HepG2 (cell line): Measurements from ENCODE around the gene SMIM22. TPM values are rescaled to one million over a fixed set of nuclear protein-coding genes. Genes with fewer than 3 reads are reported as not detected.

Source experiments
- ESRRA ChIP-seq: sonication (generic); formaldehyde crosslinking; IDR thresholded peaks from 2 replicates; pipeline ENCODE4 v1.5.1; 2020; ENCODE audit warnings: mild to moderate bottlenecking, low read depth, missing genetic modification reagents
- GABPB1 ChIP-seq: IDR thresholded peaks from 2 replicates; pipeline ENCODE4 v1.6.1; 2016; ENCODE audit warnings: mild to moderate bottlenecking, missing genetic modification reagents, moderate library complexity, missing compliant biosample characterization
- KLF11 ChIP-seq: IDR thresholded peaks from 2 replicates; pipeline ENCODE4 v1.6.1; 2016; ENCODE audit warnings: missing compliant biosample characterization
- MAFG ChIP-seq: sonication (generic); formaldehyde crosslinking; IDR thresholded peaks from 2 replicates; pipeline ENCODE4 v1.5.1; 2020; ENCODE audit warnings: mild to moderate bottlenecking, missing genetic modification reagents
- MEIS1 ChIP-seq: sonication (generic); formaldehyde crosslinking; IDR thresholded peaks from 2 replicates; pipeline ENCODE4 v1.9.0; 2021; ENCODE audit warnings: mild to moderate bottlenecking, missing genetic modification reagents, moderate library complexity, borderline replicate concordance
- NR2C2 ChIP-seq: sonication (generic); formaldehyde crosslinking; IDR thresholded peaks from 2 replicates; pipeline ENCODE4 v1.4.0; 2020; ENCODE audit warnings: missing genetic modification reagents, mild to moderate bottlenecking, moderate library complexity, borderline replicate concordance
- PCBP2 ChIP-seq: fragments of 200-400 bp; formaldehyde crosslinking; optimal IDR thresholded peaks from 2 replicates; pipeline ENCODE3; 2018; ENCODE audit warnings: low read length, low read depth; ENCODE audit not compliant: poor library complexity, severe bottlenecking
- RCOR2 ChIP-seq: IDR thresholded peaks from 2 replicates; pipeline ENCODE4 v1.6.1; 2016; ENCODE audit warnings: missing biosample characterization, missing genetic modification reagents
- SATB2 ChIP-seq: sonication (generic); formaldehyde crosslinking; IDR thresholded peaks from 2 replicates; pipeline ENCODE4 v1.5.0; 2020; ENCODE audit warnings: missing genetic modification reagents
- SP2 ChIP-seq: sonication (generic); formaldehyde crosslinking; IDR thresholded peaks from 2 replicates; pipeline ENCODE4 v1.5.1; 2020; ENCODE audit warnings: mild to moderate bottlenecking, missing genetic modification reagents
- YY1 ChIP-seq: IDR thresholded peaks from 2 replicates; pipeline ENCODE4 v1.6.1; 2011; ENCODE audit warnings: low read length, low read depth, moderate library complexity, mild to moderate bottlenecking; ENCODE audit not compliant: insufficient read depth, insufficient replicate concordance
- ZNF230 ChIP-seq: sonication (generic); formaldehyde crosslinking; IDR thresholded peaks from 2 replicates; pipeline ENCODE4 v1.4.0; 2020; ENCODE audit warnings: mild to moderate bottlenecking, missing genetic modification reagents
- ZNF234 ChIP-seq: sonication (generic); formaldehyde crosslinking; conservative IDR thresholded peaks from 2 replicates; pipeline ENCODE4 v1.5.1; 2020; ENCODE audit warnings: mild to moderate bottlenecking, missing genetic modification reagents
- ZNF484 ChIP-seq: sonication (generic); formaldehyde crosslinking; IDR thresholded peaks from 2 replicates; pipeline ENCODE4 v1.5.1; 2020; ENCODE audit warnings: mild to moderate bottlenecking, low read depth, missing genetic modification reagents, borderline replicate concordance
- ZNF530 ChIP-seq: sonication (generic); formaldehyde crosslinking; IDR thresholded peaks from 2 replicates; pipeline ENCODE4 v1.5.0; 2020; ENCODE audit warnings: low read depth, mild to moderate bottlenecking, missing genetic modification reagents
- ZNF543 ChIP-seq: sonication (generic); formaldehyde crosslinking; IDR thresholded peaks from 2 replicates; pipeline ENCODE4 v1.4.0; 2020; ENCODE audit warnings: mild to moderate bottlenecking, missing genetic modification reagents
- ZNF737 ChIP-seq: sonication (generic); formaldehyde crosslinking; IDR thresholded peaks from 2 replicates; pipeline ENCODE4 v1.5.0; 2020; ENCODE audit warnings: missing genetic modification reagents, mild to moderate bottlenecking, borderline replicate concordance
- ZSCAN25 ChIP-seq: sonication (generic); formaldehyde crosslinking; IDR thresholded peaks from 2 replicates; pipeline ENCODE4 v1.8.0; 2022; ENCODE audit warnings: mild to moderate bottlenecking, missing genetic modification reagents
- polyA plus RNA-seq, 8 experiments: library from polyadenylated mRNA; depleted of rRNA in 3 of 8; stranded (reverse) in 7 of 8; unstranded in 1 of 8; fragments of >200 nt; fragmentation: Illumina TruSeq in 4 of 8; extraction: Trizol in 4 of 8; gene quantifications; 2 replicates each; pipeline versions ENCODE4 v1.2.1 to v1.2.3, GENCODE V29; 2011 to 2016; ENCODE audit warnings: low read depth in 4 of 8, missing spikeins in 1 of 8, mixed read lengths in 1 of 8; ENCODE audit not compliant: insufficient read depth in 1 of 8
- total RNA-seq, 5 experiments: library from RNA; depleted of rRNA; stranded (reverse); fragments of >200 nt; fragmentation: Illumina TruSeq; extraction: Trizol; gene quantifications; 2 replicates each; pipeline ENCODE4 v1.2.3, GENCODE V29; 2016; ENCODE audit warnings: low read depth in 1 of 5
- TF ChIP-seq, protein P1 (sequence below): sonication (generic); formaldehyde crosslinking; IDR thresholded peaks from 2 replicates; pipeline ENCODE4; 2020; ENCODE audit warnings: missing genetic modification reagents, mild to moderate bottlenecking, borderline replicate concordance
- TF ChIP-seq, protein P2 (sequence below): sonication (generic); formaldehyde crosslinking; IDR thresholded peaks from 2 replicates; pipeline ENCODE4 v1.5.0; 2020; ENCODE audit warnings: mild to moderate bottlenecking, missing genetic modification reagents
- TF ChIP-seq, protein P3 (sequence below): sonication (generic); formaldehyde crosslinking; IDR thresholded peaks from 2 replicates; pipeline ENCODE4 v1.4.0; 2020; ENCODE audit warnings: missing genetic modification reagents
- TF ChIP-seq, protein P4 (sequence below): sonication (generic); formaldehyde crosslinking; IDR thresholded peaks from 2 replicates; pipeline ENCODE4 v1.8.0; 2023; ENCODE audit warnings: mild to moderate bottlenecking, missing genetic modification reagents

The SMIM22 gene
- total and polyA plus RNA-seq, 2 of the 13 experiments (the other 11 are each of a cell fraction or from before 2014, with no cell fraction given), result not detected

DNA sequence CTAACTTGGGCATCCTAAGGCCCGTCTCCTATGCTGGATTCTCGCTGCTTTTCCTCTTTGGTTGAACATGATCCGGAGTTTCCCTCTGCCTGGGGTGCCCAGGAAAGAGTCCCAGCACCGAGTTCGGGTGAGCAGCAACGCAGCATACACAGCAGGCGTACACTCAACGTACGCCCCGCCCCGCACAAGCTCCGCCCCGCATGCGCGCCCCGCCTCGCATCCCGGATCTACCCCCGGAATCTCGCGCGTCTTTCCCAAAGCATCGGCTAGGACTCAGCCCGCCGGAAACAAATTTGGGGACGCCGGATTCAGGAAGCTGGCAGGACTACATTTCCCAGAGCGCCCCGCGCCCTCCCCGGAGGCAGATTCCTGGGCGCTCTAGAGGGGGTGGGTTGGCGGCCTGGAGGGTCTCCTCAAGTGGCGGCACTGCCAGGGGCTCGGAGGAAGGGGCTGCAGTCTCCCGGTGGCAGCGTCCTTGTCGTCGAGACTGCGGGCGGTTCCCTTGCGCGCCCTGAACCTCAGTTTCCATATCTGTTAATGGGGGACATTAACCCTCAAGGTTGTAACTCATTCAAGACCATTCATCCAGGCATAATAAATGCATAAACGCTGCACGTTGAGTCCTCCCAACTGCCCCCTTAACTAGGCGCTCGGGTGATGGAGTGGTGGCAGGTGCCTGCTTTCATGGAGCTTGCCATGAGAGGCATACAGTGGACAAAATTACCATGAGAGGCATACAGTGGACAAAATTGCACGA, 26.4 kb upstream of the SMIM22 start (continued):
- TF ChIP-seq SATB2 (CRISPR knock-in tag), result no peak
- TF ChIP-seq ZNF737 (CRISPR knock-in tag), result no peak
- TF ChIP-seq NR2C2 (CRISPR knock-in tag), result peak; percentile 93
- TF ChIP-seq ZSCAN25 (CRISPR knock-in tag), result no peak
- TF ChIP-seq ZNF484 (CRISPR knock-in tag), result no peak
- TF ChIP-seq, protein P1, sequence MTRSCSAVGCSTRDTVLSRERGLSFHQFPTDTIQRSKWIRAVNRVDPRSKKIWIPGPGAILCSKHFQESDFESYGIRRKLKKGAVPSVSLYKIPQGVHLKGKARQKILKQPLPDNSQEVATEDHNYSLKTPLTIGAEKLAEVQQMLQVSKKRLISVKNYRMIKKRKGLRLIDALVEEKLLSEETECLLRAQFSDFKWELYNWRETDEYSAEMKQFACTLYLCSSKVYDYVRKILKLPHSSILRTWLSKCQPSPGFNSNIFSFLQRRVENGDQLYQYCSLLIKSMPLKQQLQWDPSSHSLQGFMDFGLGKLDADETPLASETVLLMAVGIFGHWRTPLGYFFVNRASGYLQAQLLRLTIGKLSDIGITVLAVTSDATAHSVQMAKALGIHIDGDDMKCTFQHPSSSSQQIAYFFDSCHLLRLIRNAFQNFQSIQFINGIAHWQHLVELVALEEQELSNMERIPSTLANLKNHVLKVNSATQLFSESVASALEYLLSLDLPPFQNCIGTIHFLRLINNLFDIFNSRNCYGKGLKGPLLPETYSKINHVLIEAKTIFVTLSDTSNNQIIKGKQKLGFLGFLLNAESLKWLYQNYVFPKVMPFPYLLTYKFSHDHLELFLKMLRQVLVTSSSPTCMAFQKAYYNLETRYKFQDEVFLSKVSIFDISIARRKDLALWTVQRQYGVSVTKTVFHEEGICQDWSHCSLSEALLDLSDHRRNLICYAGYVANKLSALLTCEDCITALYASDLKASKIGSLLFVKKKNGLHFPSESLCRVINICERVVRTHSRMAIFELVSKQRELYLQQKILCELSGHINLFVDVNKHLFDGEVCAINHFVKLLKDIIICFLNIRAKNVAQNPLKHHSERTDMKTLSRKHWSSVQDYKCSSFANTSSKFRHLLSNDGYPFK, result 0 out of 2 replicates have a peak, but pooled peaks have one; percentile 20
- peak; percentile 23; the same call in 1 of the 2 replicates for TF ChIP-seq RCOR2 (CRISPR knock-in tag)
- TF ChIP-seq KLF11 (CRISPR knock-in tag), result peak; percentile 24; the same call in 1 of the 2 replicates
- peak; percentile 56 for TF ChIP-seq YY1
- no peak for TF ChIP-seq ZNF530 (CRISPR knock-in tag)
- TF ChIP-seq, protein P2, sequence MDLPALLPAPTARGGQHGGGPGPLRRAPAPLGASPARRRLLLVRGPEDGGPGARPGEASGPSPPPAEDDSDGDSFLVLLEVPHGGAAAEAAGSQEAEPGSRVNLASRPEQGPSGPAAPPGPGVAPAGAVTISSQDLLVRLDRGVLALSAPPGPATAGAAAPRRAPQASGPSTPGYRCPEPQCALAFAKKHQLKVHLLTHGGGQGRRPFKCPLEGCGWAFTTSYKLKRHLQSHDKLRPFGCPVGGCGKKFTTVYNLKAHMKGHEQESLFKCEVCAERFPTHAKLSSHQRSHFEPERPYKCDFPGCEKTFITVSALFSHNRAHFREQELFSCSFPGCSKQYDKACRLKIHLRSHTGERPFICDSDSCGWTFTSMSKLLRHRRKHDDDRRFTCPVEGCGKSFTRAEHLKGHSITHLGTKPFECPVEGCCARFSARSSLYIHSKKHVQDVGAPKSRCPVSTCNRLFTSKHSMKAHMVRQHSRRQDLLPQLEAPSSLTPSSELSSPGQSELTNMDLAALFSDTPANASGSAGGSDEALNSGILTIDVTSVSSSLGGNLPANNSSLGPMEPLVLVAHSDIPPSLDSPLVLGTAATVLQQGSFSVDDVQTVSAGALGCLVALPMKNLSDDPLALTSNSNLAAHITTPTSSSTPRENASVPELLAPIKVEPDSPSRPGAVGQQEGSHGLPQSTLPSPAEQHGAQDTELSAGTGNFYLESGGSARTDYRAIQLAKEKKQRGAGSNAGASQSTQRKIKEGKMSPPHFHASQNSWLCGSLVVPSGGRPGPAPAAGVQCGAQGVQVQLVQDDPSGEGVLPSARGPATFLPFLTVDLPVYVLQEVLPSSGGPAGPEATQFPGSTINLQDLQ, result no peak
- TF ChIP-seq, protein P3, sequence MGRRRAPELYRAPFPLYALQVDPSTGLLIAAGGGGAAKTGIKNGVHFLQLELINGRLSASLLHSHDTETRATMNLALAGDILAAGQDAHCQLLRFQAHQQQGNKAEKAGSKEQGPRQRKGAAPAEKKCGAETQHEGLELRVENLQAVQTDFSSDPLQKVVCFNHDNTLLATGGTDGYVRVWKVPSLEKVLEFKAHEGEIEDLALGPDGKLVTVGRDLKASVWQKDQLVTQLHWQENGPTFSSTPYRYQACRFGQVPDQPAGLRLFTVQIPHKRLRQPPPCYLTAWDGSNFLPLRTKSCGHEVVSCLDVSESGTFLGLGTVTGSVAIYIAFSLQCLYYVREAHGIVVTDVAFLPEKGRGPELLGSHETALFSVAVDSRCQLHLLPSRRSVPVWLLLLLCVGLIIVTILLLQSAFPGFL (CRISPR knock-in tag), result no peak
- no peak for TF ChIP-seq MAFG
- TF ChIP-seq PCBP2, result no peak
- TF ChIP-seq, protein P4, sequence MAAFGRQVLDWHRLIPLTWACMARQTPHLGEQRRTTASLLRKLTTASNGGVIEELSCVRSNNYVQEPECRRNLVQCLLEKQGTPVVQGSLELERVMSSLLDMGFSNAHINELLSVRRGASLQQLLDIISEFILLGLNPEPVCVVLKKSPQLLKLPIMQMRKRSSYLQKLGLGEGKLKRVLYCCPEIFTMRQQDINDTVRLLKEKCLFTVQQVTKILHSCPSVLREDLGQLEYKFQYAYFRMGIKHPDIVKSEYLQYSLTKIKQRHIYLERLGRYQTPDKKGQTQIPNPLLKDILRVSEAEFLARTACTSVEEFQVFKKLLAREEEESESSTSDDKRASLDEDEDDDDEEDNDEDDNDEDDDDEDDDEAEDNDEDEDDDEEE (CRISPR knock-in tag), result no peak
- TF ChIP-seq ESRRA (CRISPR knock-in tag), result peak; percentile 43; the same call in 1 of the 2 replicates
- no peak for TF ChIP-seq MEIS1 (CRISPR knock-in tag)
- TF ChIP-seq ZNF543, result no peak
- TF ChIP-seq ZNF234 (CRISPR knock-in tag), result 0 out of 2 replicates have a peak, but pooled peaks have one; percentile 61
- TF ChIP-seq GABPB1, result peak; percentile 96
- TF ChIP-seq ZNF230 (CRISPR knock-in tag), result peak; percentile 19; the same call in 1 of the 2 replicates
- TF ChIP-seq SP2 (CRISPR knock-in tag), result 0 out of 2 replicates have a peak, but pooled peaks have one; percentile 4
